Cardiac fibroblast (primary cell): ENCODE results near the gene PLD6.

ENCODE experiments used
- DNase-seq, 2 donors: peaks; one replicate each; pipeline versions ENCODE4 v3.0.0 to v3.0.0-alpha.2; 2010; ENCODE audit warnings: low read depth in 2 of 2
- H3K4me3 ChIP-seq, 2 donors: replicated peaks in 1 of 2; 1 replicate in 1 of 2; 2 replicates in 1 of 2; pipeline ENCODE4 v1.5.1; 2011; ENCODE audit warnings: low read depth in 2 of 2, low read length in 2 of 2, mild to moderate bottlenecking in 2 of 2, moderate library complexity in 1 of 2
- CTCF ChIP-seq: IDR thresholded peaks from one replicate; pipeline ENCODE4 v1.5.1; 2011; ENCODE audit warnings: low read depth, mild to moderate bottlenecking, low read length, inconsistent platforms

Gene PLD6

GRCh38 chr17:17157041-17157440, 49.1 kb downstream of the PLD6 start:
- DNase-seq = no peak
- H3K4me3 ChIP-seq = no peak overlapping the region
- TF ChIP-seq CTCF = no peak

- no peak for TF ChIP-seq CTCF
- no peak overlapping the region for H3K4me3 ChIP-seq
- peak; percentile 14 to 74 for DNase-seq
Observed at GRCh38 chr17:17156511-17156910, 49.6 kb downstream of the PLD6 start.

- DNase-seq = peak; percentile 68 to 88
- no peak for TF ChIP-seq CTCF
Observed at GRCh38 chr17:17156107-17156506, 50.0 kb downstream of the PLD6 start.

GRCh38 chr17:17155568-17155967, 50.6 kb downstream of the PLD6 start:
- no peak for DNase-seq
- H3K4me3 ChIP-seq = no peak overlapping the region
- no peak for TF ChIP-seq CTCF

More at GRCh38 chr17:17156107-17156506, 50.0 kb downstream of the PLD6 start:
- no peak overlapping the region for H3K4me3 ChIP-seq

GRCh38 chr17:17154981-17155380, 51.2 kb downstream of the PLD6 start:
- no peak overlapping the region for H3K4me3 ChIP-seq
- no peak for TF ChIP-seq CTCF
- DNase-seq = no peak

GRCh38 chr17:17154556-17154955, 51.6 kb downstream of the PLD6 start:
- H3K4me3 ChIP-seq = no peak overlapping the region
- no peak for DNase-seq
- no peak for TF ChIP-seq CTCF

- no peak for TF ChIP-seq CTCF
- no peak overlapping the region for H3K4me3 ChIP-seq
- DNase-seq = no peak
Observed at GRCh38 chr17:17153709-17154108, 52.4 kb downstream of the PLD6 start.
